Calu3 (cell line): Measurements from ENCODE around the gene SMPDL3B. TPM values are rescaled to one million over a fixed set of nuclear protein-coding genes. Genes with fewer than 3 reads are reported as not detected.

Source experiments
- BruUV-seq: library from RNA; stranded (reverse); fragments of 400-500 nt; replicated peaks from 2 replicates; lab custom pipeline; 2021; lab: Mats Ljungman, UMichigan
- CTCF ChIA-PET: fragments of 300-600 bp; sonication (Branson Sonifier 250); formaldehyde crosslinking; loops from one replicate; lab custom pipeline; 2022; ENCODE audit warnings: antibody characterized with exemption; lab: Charles Lee
- DNase-seq: peaks from one replicate; pipeline ENCODE4 v3.0.0; 2022
- H3K27ac Mint-ChIP-seq: one replicate; pipeline ENCODE4 v1.8.0; 2022; ENCODE audit warnings: mixed read lengths; ENCODE audit not compliant: unreplicated experiment
- H3K27me3 Mint-ChIP-seq: one replicate; pipeline ENCODE4 v1.8.0; 2022; ENCODE audit warnings: mixed read lengths; ENCODE audit not compliant: unreplicated experiment
- H3K36me3 Mint-ChIP-seq: one replicate; pipeline ENCODE4 v1.8.0; 2022; ENCODE audit warnings: mild to moderate bottlenecking, moderate library complexity, mixed read lengths; ENCODE audit not compliant: insufficient read depth, unreplicated experiment
- H3K4me1 Mint-ChIP-seq: one replicate; pipeline ENCODE4 v1.8.0; 2022; ENCODE audit warnings: mild to moderate bottlenecking, low read depth, mixed read lengths; ENCODE audit not compliant: unreplicated experiment
- H3K4me3 Mint-ChIP-seq: one replicate; pipeline ENCODE4 v1.8.0; 2022; ENCODE audit warnings: mild to moderate bottlenecking, low read depth, moderate library complexity, mixed read lengths; ENCODE audit not compliant: unreplicated experiment
- H3K9me3 Mint-ChIP-seq: one replicate; pipeline ENCODE4 v1.8.0; 2022; ENCODE audit warnings: low read depth, mixed read lengths; ENCODE audit not compliant: unreplicated experiment
- intact Hi-C: fragments of 100-400 bp; cut with micrococcal nuclease; formaldehyde crosslinking; loops from one replicate; pipeline ENCODE4 v1.10.0; 2022; ENCODE audit not compliant: unreplicated experiment
- total RNA-seq: library from RNA; stranded (reverse); gene quantifications from 2 replicates; pipeline ENCODE4 v1.2.3, GENCODE V29; 2022
- TF ChIP-seq, protein P1 (sequence below): fragments of 200-600 bp; IDR thresholded peaks from one replicate; pipeline ENCODE4 v1.8.0; 2022; ENCODE audit warnings: antibody characterized with exemption; ENCODE audit not compliant: unreplicated experiment

The SMPDL3B gene
- total RNA-seq, 1 experiment from 2014 or later, result 9.7 TPM

DNA sequence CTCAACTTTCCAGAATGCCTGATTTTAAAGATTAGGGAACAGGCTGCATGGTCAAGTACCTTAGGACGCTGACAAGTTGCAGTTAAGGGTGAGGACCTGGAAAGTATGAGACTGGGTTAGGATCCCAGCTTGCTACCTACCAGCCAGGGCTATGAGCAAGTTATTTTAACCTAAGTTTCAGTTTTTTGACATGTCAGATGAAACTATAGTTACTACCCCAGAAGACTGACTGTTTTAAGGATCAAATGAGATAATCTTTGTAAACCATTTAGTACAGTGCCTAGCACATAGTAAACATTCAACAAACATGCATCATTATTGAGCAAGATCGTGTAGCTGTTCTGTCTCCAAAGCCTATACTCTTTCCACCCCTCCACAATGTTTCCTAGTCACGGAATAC, 48.1 kb upstream of the SMPDL3B start:
- intact Hi-C loops, result no loop called here
- Mint-ChIP-seq H3K36me3 (peaks cover 6% of the 10 kb centered on the region), H3K27ac (no peak overlapping the region), H3K4me3 (no peak overlapping the region), H3K4me1 (no peaks in the 10 kb centered on the region), H3K9me3 (no peaks in the 10 kb centered on the region), H3K27me3 (no peaks in the 10 kb centered on the region)
- no TSS peak for BruUV-seq
- no peak for DNase-seq
- CTCF ChIA-PET, result interaction anchor here (0.6 kb wide), 1 partner anchor 92 kb away, joined by 3 read pairs; no protein-coding TSS in a partner anchor
- TF ChIP-seq, protein P1, sequence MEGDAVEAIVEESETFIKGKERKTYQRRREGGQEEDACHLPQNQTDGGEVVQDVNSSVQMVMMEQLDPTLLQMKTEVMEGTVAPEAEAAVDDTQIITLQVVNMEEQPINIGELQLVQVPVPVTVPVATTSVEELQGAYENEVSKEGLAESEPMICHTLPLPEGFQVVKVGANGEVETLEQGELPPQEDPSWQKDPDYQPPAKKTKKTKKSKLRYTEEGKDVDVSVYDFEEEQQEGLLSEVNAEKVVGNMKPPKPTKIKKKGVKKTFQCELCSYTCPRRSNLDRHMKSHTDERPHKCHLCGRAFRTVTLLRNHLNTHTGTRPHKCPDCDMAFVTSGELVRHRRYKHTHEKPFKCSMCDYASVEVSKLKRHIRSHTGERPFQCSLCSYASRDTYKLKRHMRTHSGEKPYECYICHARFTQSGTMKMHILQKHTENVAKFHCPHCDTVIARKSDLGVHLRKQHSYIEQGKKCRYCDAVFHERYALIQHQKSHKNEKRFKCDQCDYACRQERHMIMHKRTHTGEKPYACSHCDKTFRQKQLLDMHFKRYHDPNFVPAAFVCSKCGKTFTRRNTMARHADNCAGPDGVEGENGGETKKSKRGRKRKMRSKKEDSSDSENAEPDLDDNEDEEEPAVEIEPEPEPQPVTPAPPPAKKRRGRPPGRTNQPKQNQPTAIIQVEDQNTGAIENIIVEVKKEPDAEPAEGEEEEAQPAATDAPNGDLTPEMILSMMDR, result no peak

- H3K4me1 Mint-ChIP-seq, result no peaks in the 10 kb centered on the region
- H3K27ac Mint-ChIP-seq, result no peak overlapping the region
- H3K27me3 Mint-ChIP-seq, result no peaks in the 10 kb centered on the region
- peaks cover under 1% of the 10 kb centered on the region for H3K36me3 Mint-ChIP-seq
- H3K9me3 Mint-ChIP-seq, result no peaks in the 10 kb centered on the region
- TF ChIP-seq, protein P1, result no peak
- intact Hi-C loops, result no loop called here
- DNase-seq, result no peak
- CTCF ChIA-PET, result no interaction called here
- BruUV-seq, result no TSS peak
- H3K4me3 Mint-ChIP-seq, result no peak overlapping the region
These were observed 47.4 kb upstream of the SMPDL3B start for GRCh38 chr1:27887215-27888021.

- intact Hi-C loops, result no loop called here
- DNase-seq, result no peak
- CTCF ChIA-PET, result no interaction called here
- H3K4me1 Mint-ChIP-seq, result no peaks in the 10 kb centered on the region
- no peaks in the 10 kb centered on the region for H3K36me3 Mint-ChIP-seq
- no peak overlapping the region for H3K4me3 Mint-ChIP-seq
- H3K27me3 Mint-ChIP-seq, result no peaks in the 10 kb centered on the region
- no peaks in the 10 kb centered on the region for H3K9me3 Mint-ChIP-seq
- TF ChIP-seq, protein P1, result no peak
- no peak overlapping the region for H3K27ac Mint-ChIP-seq
- no TSS peak for BruUV-seq
These were observed 45.3 kb upstream of the SMPDL3B start for GRCh38 chr1:27889506-27889905.

DNA sequence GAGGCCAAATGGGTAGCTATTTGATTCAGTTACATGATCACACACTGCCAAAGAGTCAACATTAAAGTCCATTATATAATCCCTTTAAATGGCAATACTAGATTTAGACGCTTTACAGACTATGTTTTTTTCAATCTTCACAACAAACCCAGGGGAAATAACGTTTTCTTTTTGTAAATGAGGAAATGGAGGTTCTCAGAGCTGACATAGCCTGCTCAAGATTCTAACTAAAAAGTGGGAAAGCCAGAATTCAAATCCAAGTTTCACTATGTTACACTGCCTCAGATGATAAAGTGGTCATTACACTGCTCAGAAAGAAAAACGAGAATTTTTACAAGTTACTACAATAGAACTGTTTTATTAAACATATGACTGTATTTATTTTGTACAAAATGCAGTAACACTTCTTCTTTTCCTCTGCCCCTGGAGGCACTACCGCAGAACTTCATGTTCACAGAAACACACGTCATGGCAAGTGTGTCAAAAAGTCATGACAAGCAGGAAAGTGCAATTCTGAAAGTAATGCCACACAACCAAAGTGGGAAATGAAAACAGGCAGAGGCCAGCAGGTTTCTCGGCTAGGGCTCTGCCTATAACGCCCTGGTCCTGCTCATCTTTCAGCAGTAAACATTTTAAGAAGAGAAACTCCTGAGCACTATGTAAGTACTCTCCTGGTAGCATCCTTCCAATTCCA, 43.5 kb upstream of the SMPDL3B start:
- Mint-ChIP-seq H3K4me3 (no peak overlapping the region), H3K36me3 (peaks cover 14% of the 10 kb centered on the region), H3K9me3 (no peaks in the 10 kb centered on the region), H3K27me3 (no peaks in the 10 kb centered on the region), H3K27ac (no peak overlapping the region), H3K4me1 (no peaks in the 10 kb centered on the region)
- intact Hi-C loops, result no loop called here
- CTCF ChIA-PET, result no interaction called here
- BruUV-seq, result no TSS peak
- TF ChIP-seq, protein P1, result no peak
- DNase-seq, result no peak
